Measurements from ENCODE around the gene RGS17. TPM values are rescaled to one million over a fixed set of nuclear protein-coding genes. Genes with fewer than 3 reads are reported as not detected.
"Not testable (repeated sequence)": the region's sequence is repeated elsewhere in the genome, so short reads cannot be mapped to it uniquely, and the experiment has no call there.

RGS17 gene
- total and polyA plus RNA-seq, 2 experiments from 2014 or later = 0.15 to 1.1 TPM

DNA sequence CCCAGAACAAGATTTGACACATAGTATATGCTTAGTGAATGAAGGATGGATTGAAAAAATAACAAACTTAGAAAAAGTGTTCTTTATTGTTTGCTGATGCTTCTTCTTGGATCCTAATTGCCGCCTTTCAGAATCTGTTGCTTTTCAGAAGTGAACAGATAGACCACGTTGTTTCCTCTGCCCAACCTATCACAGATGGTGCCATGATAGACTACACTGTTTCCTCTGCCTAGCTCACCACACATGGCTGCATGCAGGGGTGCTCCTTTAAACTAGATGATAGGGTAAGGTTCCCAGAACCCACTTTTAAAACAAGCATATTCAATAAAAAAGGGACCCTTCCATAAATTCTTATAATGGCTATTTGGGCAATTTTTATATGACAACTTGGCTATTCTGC, 4.6 kb upstream of the RGS17 start:
- TF ChIP-seq, protein P1, sequence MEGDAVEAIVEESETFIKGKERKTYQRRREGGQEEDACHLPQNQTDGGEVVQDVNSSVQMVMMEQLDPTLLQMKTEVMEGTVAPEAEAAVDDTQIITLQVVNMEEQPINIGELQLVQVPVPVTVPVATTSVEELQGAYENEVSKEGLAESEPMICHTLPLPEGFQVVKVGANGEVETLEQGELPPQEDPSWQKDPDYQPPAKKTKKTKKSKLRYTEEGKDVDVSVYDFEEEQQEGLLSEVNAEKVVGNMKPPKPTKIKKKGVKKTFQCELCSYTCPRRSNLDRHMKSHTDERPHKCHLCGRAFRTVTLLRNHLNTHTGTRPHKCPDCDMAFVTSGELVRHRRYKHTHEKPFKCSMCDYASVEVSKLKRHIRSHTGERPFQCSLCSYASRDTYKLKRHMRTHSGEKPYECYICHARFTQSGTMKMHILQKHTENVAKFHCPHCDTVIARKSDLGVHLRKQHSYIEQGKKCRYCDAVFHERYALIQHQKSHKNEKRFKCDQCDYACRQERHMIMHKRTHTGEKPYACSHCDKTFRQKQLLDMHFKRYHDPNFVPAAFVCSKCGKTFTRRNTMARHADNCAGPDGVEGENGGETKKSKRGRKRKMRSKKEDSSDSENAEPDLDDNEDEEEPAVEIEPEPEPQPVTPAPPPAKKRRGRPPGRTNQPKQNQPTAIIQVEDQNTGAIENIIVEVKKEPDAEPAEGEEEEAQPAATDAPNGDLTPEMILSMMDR (IDR thresholded peaks at IDR 0.05; ENCODE audit: low read depth, low read length) = no peak
- H3K27ac ChIP-seq = no peak overlapping the region
- H3K36me3 ChIP-seq = no peaks in the 10 kb centered on the region
- H3K4me1 ChIP-seq (ENCODE audit: low read depth) = no peaks in the 10 kb centered on the region
- H3K4me3 ChIP-seq = no peak overlapping the region
- H3K27me3 ChIP-seq = no peaks in the 10 kb centered on the region
- no peaks in the 10 kb centered on the region for H3K9me3 ChIP-seq (ENCODE audit: low read depth)
- DNase-seq (ENCODE audit: low read depth in 1 of 2, low spot score in 1 of 2) = no peak

DNA sequence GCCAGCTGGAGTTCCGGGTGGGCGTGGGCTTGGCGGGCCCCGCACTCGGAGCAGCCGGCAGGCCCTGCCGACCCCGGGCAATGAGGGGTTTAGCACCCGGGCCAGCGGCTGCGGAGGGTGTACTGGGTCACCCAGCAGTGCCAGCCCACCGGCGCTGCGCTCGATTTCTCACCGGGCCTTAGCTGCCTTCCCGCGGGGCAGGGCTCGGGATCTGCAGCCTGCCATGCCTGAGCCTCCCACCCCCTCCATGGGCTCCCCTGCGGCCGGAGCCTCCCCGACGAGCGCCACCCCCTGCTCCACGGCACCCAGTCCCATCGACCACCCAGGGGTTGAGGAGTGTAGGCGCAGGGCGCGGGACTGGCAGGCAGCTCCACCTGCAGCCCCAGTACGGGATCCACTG, 2.6 kb upstream of the RGS17 start:
- H3K4me1 ChIP-seq (ENCODE audit: low read depth); H3K9me3 ChIP-seq (ENCODE audit: low read depth); DNase-seq (ENCODE audit: low read depth in 1 of 2, low spot score in 1 of 2); H3K36me3 ChIP-seq; H3K4me3 ChIP-seq; H3K27ac ChIP-seq: not testable (repeated sequence)
- H3K27me3 ChIP-seq = peaks cover 19% of the 10 kb centered on the region

DNA sequence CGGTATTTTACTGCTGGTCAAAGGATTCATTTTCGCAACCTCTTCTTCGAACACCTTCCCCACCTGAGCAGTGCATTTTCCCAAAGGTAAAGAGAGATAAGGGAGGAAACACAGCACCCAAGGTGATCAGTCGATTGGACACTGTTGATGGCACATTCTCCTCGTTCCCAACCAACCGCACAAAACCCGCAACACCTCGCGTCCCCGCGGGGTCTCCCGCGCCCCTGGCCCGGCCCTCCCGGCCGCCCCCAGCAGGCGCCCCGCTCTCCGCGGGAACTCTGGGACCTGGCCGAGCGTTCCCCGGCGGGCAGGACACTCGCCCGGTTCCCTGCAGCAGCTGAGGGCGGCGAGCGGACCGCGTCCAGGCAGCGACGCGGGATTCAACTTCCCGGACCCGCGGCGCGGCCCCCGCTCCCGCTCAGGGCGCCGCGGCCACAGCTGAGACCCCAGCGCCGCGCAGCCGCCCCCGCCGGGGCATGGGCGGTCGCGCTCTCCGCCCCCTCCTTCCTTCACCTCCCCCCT, 506 bp downstream of the RGS17 start:
- Histone ChIP-seq H3K4me1 (ENCODE audit: low read depth) (no peaks in the 10 kb centered on the region), H3K27ac (no peak overlapping the region), H3K9me3 (ENCODE audit: low read depth) (no peaks in the 10 kb centered on the region), H3K27me3 (peaks cover 25% of the 10 kb centered on the region), H3K36me3 (no peaks in the 10 kb centered on the region), H3K4me3 (peak overlapping the region; percentile 92)
- TF ChIP-seq, protein P1 (IDR thresholded peaks at IDR 0.05; ENCODE audit: low read depth, low read length) = no peak
- peak in 1 of 2 donors; percentile 55 for DNase-seq (ENCODE audit: low read depth in 1 of 2, low spot score in 1 of 2)

DNA sequence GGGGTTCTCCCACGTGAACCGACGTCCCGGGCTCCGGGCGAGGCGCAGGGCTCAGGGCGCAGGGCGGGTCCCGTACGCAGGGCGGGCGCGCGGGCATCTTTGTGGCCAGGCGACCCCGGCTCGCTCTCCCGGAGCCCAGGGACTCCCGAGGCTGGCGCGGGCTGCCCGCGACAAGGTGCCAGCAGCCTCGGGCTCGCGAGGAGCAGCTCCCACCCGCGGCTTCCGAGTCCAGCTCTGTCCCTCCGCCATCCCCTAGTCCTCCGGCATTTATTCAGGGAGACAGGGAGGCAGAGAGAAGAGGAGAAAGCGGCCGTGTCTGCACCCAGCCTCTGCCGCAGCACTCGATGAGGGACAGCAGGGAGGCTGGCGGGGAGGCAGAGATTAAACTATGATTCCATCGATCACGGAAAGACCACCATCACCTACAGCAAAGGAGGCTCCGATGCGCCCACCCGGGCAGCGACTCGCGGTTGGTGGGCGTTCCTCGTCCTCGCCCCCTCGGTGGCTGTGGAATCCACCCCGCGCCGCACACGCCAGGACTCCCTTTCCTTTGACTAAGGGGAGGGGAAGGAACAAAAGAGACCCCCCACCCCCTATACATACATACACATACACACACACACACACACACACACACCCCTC, 1.1 kb downstream of the RGS17 start:
- TF ChIP-seq, protein P1 (IDR thresholded peaks at IDR 0.05; ENCODE audit: low read depth, low read length) = no peak
- peaks cover 25% of the 10 kb centered on the region for H3K27me3 ChIP-seq
- peak; percentile 27 to 33 for DNase-seq (ENCODE audit: low read depth in 1 of 2, low spot score in 1 of 2)

DNA sequence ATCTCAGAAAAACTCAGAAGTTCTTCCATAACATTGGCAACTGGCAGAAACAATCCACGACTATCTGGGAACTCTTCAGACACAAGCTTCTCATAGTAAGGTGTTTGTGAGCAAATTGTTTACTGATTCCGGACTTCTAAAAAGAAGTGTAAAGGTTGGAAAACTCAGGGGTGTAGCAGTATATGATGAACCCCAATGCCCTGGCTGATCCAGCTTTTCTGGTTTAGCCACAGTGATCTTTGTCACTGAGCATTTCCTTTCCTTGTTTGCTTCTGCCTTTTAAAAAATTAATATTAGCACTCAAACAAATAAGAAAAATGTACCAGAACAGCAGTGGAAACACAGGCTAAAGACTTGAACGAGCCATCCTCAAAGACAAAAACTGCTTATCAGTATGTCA, 4.9 kb downstream of the RGS17 start:
- no peak for DNase-seq (ENCODE audit: low read depth in 1 of 2, low spot score in 1 of 2)
- Histone ChIP-seq H3K27me3 (peaks cover 25% of the 10 kb centered on the region), H3K4me3 (no peak overlapping the region), H3K4me1 (ENCODE audit: low read depth) (no peaks in the 10 kb centered on the region), H3K9me3 (ENCODE audit: low read depth) (no peaks in the 10 kb centered on the region), H3K27ac (no peak overlapping the region), H3K36me3 (no peaks in the 10 kb centered on the region)
- TF ChIP-seq, protein P1 (IDR thresholded peaks at IDR 0.05; ENCODE audit: low read depth, low read length) = no peak

More for the DNA sequence above, 1.1 kb downstream of the RGS17 start:
- Histone ChIP-seq H3K9me3 (ENCODE audit: low read depth) (no peaks in the 10 kb centered on the region), H3K4me1 (ENCODE audit: low read depth) (no peaks in the 10 kb centered on the region), H3K27ac (no peak overlapping the region), H3K4me3 (peak overlapping the region; percentile 92), H3K36me3 (no peaks in the 10 kb centered on the region)

DNA sequence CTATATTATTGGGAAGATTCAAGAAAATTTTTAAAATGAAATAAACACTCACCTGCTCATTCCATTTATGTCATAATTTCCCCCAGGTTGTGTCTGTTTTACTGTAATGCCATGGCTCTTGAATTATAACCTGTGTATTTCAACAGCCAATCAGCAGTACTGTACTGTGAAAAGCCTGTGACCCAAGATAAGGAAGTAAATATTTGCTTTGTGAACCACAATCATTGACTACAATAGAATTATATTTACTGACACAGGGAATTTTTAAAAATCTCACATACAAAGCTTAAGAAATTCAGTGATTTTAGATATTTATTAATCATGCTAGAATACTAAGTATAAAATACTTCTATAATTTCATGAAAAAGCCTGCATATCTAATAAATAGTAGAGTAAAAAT, 6.0 kb downstream of the RGS17 start:
- H3K27ac ChIP-seq = no peak overlapping the region
- H3K9me3 ChIP-seq (ENCODE audit: low read depth) = no peaks in the 10 kb centered on the region
- TF ChIP-seq, protein P1 (IDR thresholded peaks at IDR 0.05; ENCODE audit: low read depth, low read length) = no peak
- no peaks in the 10 kb centered on the region for H3K36me3 ChIP-seq
- H3K4me1 ChIP-seq (ENCODE audit: low read depth) = no peaks in the 10 kb centered on the region
- H3K27me3 ChIP-seq = peaks cover 19% of the 10 kb centered on the region
- DNase-seq (ENCODE audit: low read depth in 1 of 2, low spot score in 1 of 2) = no peak
- no peak overlapping the region for H3K4me3 ChIP-seq

Data from cardiac muscle cell (in vitro differentiated cells and primary cell).